HK-2 (cell line): ENCODE data around the gene SLAMF9.

Experiments
- DNase-seq: peaks from one replicate; pipeline ENCODE4 v3.0.0-alpha.2; 2018; ENCODE audit not compliant: unreplicated experiment

SLAMF9 gene

DNA sequence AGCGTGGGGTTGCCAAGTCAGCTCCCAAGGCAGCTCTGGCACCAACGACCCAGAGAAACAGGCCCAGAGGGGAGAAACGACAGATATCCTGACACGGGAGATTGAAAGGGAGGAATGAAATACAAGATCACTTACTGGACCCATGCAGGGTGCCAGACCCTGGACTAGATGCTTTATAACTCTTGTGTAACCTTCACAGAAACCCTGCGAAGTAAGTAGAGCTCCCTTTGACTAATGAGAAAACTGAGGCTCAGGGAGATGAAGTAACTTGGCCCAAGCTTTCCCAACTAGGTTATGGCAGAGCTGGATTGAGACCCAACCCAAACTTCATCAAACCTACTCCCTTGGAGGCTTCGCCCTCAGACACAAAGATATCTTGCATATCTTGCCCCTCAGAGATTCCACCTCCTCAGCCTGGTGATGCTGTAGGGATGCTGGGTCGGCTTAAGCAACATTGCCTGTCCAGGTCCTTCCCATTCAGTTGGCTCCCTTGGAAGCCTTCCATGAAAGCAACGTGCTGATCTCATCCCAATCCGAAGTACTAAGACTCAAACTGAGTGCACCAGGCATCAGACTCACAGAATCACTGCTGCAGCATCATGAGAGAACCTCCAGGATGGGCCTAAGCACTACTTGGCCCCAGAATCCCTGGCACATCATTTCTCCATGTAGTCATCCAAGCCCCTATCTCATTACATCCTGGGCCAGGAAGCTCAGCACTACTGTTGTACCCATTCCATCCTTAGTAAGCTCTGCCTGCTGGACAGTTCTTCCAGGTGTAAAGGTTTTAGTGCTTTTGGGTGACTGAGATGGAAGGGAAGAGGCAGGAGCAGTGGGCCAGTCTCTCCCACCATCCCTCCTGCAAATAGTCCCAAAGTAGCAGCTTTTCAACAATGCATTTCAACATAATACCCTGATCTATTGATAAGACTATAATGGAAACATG, 7.5 kb downstream of the SLAMF9 start:
- no peak for DNase-seq

DNA sequence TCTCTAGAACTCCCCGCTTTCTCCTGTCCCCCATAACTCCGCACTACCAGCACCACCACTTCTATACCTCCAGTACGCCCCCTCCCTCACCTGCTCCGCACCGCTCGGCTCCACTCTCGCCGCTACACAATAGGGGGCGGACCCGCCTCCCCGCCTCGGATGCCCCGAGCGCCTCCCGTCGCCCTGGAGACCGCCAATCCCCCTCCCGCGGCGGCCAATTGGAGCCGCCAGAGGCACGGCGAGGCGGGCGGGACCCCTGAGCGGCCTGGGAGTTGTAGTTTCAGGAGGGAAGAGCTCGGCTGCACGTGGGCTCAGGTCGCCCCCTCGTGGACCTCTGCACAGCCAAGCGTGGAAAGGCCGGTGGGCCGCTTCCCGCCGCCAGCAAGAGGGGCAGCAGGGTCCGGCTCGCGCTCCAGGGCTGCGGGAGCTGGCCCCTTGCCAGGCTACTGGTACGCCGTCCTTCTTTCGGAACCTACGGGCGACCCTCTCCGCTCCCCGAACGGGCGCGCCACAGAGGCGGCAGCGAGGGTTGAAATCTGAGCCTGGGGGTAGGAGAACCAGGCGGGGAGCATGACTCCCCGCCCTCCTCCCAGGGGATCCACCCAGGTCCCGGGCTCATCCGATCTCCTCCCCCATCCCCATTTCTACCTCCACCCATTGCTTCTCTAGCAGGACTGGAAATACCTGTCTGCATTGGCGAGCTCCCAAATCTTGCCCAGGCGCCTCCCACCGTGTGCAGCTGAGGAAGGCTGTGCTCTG, 8.4 kb downstream of the SLAMF9 start, which contains the start of gene IGSF9:
TSS of gene IGSF9 (minus strand) at position 131 of the 759 bp plus-strand sequence. CDS start 2,159 bp downstream, outside the sequence.
- peak; percentile 47 for DNase-seq

DNA sequence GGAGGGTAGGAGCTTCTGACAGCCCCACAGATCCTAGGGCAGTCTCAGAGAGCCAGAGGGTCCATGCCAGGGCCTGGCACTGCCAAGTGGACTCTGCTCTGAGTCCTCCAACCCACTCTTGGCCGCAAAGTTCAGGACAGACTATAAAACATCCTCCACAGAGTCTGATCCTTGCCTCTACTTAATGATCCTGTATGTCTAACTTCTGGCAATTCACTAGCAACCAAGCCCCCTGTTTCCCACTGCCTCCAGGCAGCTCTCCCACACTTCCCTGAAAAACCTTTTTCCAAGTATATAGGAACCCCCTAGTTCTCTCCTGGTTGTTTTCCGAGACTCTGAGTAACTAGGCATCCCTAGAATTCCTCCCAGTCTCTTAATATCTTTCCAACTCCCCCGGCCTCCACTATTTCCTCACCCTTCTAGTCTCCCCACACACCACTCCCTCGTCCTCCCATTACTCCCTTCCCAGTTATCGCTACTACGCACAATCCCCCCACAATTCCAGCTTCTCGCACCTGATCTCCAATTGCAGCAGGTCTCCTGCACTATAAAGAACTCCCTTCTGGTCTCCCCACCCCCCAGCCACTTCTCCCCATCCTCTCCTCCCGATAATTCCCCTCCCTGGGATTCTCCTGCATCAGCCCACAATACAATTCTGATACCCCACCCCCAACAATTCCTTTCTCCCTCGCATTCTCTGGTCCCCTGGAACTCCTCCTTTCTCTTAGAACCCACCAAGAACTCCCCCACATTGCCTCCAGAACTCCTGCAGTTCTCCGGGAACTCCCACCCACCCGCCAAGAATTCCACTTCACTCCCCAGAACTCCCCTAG, 9.2 kb downstream of the SLAMF9 start:
- no peak for DNase-seq

GRCh38 chr1:159943908-159944622, 10.0 kb downstream of the SLAMF9 start:
- DNase-seq, result no peak

GRCh38 chr1:159943278-159943640, 10.8 kb downstream of the SLAMF9 start:
- DNase-seq, result no peak

DNA sequence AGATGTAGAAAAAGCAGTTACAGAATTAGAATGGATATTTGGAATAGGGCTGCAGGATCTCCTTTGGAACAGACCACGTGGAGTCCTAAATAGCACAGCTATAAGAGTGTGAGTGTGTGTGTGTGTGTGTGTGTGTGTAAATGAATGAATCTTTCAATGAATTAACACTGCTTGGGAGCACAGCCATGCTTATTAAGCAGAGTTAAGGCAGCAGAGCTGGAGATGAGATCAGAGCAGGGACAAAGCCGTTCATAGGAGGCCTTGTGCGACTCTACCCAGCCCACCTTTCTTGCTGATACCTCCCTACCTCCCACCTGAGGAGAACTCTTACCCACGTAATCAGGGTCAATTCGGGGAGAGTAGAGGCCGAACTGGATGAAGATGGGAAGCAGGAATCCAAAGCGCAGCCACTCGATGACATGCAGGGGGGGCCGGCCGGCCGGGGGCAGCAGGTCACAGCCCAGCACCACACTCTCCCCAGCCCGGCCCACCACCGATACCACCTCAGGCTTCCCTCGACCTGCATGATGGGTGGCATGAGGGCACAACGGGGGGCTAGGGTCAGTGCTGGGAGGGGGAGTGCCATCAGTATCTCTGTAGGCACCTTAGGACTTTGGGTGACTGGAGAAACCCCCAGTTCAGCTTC, 11.3 kb downstream of the SLAMF9 start:
- DNase-seq, result no peak

- DNase-seq, result no peak
Measured at GRCh38 chr1:159941591-159942560, 12.2 kb downstream of the SLAMF9 start.

DNA sequence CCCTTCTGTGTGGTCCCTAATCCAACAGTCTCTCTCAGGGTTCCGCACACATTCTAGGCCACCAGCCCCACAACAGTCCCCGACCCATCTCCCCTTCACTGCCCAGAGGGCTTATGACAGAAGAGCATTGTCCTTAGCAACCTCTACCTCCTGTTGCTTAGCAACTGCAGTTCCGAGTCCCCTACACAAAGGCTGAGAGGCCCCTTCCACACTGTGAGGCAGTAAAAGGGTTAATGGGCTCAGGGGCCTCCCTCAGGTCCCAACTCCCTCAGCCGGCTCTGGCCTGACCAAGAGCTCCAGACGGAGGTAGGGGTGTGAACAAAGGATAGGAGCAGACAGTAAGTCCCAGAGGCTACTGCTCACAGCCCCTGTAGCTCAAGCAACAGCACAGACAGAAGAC, 12.9 kb downstream of the SLAMF9 start:
- no peak for DNase-seq

DNA sequence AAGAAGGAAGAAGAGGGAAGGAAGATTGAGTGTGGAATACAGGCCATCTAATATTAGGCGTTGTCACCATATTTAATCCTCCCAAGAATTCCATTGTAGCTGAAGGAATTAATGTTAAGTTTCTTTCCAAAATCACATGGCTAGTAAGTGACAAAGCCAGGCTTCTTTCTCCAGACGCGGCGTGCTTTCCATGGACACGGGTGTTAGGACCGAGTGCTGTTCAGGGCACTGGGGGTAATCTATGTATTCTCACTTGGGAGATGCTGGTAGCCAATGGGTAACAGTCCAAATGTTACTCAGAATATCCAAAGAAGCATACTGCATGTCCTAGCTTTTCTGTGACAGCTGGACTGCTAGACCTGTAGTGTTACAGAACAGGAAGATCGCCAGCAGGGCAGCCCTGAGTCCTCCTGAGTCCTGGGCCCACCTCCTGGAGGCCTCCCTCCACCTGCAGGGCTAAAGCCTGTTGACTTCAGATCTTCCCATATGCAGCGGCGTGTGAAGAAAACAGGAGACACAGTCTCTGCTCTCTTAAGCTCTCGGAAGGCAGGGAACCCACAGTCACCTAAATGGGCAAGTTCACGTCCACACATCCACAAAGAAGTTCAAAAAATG, 13.9 kb downstream of the SLAMF9 start:
- no peak for DNase-seq

DNA sequence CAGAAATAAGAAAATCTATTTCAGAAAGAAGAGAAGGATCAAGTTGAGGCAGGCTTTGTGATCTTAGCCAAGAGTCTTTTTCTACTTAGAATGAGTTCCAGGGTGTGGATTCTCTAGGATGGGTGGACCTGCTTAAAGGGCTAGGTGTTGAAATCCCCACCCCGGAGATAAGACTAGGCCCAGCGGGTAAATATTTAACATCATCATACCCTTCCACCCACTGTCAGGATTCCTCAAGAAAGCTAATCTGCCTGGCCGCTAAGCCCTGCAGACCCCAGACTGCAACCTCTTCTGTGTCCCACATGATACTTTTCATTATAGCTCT, 14.4 kb downstream of the SLAMF9 start:
- no peak for DNase-seq

DNA sequence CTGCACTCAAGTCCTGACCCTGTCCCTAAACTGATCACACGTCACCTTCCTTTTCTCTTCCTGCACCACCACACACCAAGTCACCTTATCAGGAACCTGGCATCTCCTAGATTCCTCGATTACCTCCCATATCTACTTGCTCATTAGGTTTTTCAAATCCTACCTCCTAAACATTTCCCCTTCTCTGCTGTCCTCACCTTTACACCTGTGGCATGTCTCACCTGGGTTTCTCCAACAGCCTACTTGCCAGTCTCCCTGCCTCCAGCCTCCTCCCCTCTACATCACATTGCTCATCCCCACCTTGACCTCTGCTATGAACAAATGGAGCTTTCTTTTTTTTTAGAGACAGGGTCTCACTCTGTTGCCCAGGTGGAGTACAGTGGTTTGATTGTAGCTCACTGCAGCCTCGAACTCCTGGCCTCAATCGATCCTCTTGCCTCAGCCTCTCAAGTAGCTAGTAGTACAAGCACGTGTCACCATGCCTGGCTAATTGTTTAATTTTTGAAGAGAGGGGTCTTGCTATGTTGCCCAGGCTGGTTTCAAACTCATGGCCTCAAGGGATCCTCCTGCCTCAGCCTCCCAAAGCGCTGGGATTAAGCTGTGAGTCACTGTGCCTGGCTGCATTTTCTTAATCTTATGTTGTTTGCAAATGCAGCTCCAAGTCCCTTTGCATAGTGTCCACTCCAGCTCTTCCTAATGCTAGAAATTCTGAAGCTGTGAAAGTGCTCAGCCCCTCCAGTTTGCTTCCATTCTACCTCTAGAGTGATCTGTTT, 14.9 kb downstream of the SLAMF9 start:
- DNase-seq, result no peak

DNA sequence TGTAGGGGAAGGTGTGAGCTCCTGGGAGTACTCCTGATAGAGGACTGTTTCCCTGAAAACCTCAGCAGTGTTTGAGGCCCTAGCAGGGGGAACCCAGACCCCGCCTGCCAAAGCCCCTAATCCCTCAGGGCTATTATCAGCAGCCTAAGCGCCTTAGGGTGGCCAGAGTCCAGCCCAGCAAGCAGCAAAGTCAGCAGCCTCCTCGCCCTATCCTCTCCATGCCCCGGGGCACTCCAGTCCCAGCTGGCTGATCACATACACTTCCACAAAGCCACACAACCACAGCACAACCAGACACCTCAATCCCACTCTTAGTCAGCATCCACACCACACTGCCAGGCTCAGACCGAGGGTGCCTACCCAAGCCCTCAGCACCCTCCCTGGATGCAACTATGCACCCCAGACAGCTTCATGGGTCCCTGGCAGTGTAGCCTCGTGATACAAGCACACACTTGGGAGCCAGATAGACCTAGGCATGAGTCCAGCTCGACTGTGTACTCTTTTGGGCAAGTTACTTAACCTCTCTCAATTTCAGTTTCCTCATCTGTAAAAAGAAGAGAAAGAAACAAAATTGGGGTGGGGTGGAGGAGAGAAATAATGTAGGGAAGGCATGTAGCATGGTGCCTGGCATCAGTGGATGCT, 15.7 kb downstream of the SLAMF9 start:
- DNase-seq, result no peak

GRCh38 chr1:159937054-159937750, 16.8 kb downstream of the SLAMF9 start:
- DNase-seq, result no peak

GRCh38 chr1:159936273-159936904, 17.6 kb downstream of the SLAMF9 start:
- DNase-seq, result peak; percentile 88

GRCh38 chr1:159935719-159936272, 18.2 kb downstream of the SLAMF9 start:
- DNase-seq, result no peak

DNA sequence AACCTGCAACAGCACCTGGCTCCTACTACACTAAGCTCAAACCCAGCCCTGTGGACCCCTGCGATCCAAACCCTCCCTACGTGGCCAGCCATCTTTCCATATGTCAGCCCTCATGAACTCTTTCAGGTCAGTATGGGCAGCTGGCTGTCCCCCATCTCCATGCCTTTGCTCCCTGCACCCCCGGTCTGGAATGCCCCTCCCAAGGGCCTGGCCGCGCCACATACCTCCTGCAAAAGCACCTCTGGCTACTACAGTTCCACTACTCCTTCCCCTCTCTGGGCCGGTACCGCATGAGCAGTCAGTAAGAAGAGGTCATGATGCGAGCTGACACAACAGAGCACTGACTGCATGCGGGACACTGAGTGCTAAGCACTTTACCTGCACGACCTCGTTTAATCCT, 18.7 kb downstream of the SLAMF9 start:
- no peak for DNase-seq
